HT-29 (cell line): ENCODE data around the gene OR10J4. TPM values are rescaled to one million over a fixed set of nuclear protein-coding genes. Genes with fewer than 3 reads are reported as not detected.
"Not testable (repeated sequence)": the region's sequence is repeated elsewhere in the genome, so short reads cannot be mapped to it uniquely, and the experiment has no call there.

Source experiments
- DNase-seq: peaks from one replicate; pipeline ENCODE4 v3.0.0-alpha.2; 2015; ENCODE audit warnings: low spot score
- total RNA-seq: library from RNA; depleted of rRNA; stranded (reverse); fragments of >200 nt; shearing (Covaris generic); gene quantifications from 2 replicates; pipeline ENCODE4 v1.2.3, GENCODE V29; 2014; rRNA removed

Gene OR10J4
- total RNA-seq: not detected in 2 replicates

DNA sequence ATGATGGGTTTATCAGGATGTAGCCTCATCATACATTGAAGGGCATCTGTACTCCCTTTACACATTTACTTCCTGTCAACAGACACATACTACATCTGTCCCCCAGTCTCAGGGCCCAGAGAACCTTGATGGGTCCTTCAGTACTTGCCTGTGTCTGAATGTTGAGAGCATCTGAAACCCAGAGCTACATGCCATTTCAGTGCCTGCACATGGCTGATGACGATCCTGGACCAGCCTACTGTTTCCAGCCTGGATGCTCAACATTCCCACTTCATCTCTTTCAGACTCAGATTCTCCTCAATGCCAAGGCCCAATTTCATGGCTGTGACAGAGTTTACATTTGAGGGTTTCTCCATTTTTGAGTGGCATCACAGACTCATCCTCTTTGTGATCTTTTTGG is at the start of gene OR10J4:
OR10J4 (plus strand) TSS at position 301 of the 400 bp plus-strand sequence.
- no peak for DNase-seq

DNA sequence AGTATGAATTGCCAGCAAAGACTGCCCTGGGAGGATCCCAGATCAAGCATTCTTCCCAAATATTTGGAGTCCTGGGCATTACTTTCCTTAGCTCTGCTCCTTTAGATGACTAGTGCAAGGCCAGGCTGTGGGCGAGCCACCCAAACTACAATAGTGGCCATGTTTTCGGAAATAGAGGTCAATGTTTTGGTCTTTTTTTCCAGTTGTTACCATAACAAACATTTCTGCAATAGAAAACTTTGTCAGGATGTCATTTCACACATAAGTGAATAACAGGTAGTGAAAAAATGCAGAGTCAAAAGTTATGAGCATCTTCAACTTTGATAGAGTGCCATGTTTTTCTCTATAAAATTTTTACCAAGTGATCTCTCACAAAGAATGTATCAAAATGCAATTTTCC is 25.2 kb upstream of the OR10J4 start:
- DNase-seq: no peak

DNA sequence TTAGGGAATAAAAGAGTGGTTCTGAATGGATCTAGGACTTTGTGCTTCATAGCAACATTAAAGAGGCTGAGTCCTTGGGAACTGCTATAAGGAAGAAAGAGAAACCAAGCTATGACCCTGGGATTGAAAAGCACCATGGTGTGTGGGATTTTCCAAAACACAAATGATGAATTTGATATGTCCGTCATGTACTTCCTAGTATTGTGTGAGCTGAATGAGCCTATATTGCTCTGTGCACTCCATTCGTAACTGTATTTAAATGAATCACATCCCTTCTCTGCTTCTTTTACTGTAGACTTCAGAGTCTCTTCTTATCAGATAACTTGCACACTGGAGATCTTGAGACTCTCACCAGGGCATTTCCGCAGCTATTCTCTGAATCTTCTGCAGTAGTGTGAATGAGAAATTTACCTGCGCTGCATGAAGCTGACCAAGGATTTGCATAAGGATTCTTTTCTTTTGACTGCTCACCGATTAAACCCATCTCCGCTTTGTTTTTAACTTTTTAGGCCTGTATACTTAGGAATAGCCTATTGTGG is 23.1 kb upstream of the OR10J4 start:
- no peak for DNase-seq

GRCh38 chr1:159421821-159422220 is 10.2 kb upstream of the OR10J4 start:
- no peak for DNase-seq

DNA sequence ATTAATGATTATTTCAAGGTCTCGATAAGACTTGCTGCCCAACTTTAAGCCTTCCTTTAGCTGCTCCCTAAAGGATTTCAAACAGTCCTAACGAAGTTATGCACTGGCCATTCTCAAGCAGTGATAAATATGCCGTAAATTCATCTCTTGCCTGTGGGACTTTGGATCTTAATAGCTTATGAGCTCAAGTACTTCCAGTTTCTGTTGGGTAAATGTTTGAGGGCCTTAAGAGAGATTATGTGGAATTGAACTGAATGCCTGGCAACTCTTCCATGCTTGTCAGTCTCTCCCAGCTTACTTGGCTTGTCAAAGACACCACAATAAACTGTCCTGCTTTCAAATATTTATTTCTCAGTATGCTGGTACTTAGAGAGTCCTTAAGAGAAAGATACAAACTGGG is 3.5 kb upstream of the OR10J4 start:
- DNase-seq: no peak

DNA sequence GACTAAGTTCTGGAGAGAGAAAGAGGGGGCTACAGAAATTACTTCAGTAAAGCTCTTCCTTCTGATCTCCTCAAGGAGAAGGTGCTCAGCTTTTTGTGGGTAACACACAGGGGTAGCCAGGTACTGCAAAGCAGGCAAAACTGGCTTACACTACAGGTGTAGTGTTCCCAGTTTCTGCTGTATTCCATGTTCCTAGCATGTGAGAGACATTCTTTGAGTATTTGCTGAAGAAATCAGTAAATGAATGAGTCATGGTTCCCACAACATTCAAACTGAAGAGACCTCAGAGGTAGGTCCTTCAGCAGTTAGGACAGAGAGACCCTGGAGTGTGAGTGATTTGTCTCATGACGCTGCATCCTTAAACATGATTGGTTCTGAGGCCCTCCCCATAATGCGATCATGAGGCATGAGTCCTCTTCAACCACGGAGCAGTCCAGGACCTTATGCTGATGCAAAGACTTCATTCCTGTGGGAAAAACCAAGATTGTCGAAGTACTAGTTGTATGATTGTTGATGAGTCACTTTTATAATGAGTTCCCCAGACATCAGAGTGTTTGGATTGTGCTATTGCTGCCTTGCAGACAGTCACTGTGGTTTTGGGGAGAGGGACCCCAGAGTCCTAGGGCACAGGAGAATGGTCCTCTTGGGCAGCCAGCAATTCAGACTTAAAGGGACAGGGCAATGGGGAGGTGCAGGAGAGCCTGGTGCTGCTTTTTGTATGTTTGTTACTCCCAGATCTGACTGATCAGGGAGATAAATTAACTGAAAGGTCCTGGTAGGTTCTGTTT is 2.7 kb upstream of the OR10J4 start:
- DNase-seq: no peak

DNA sequence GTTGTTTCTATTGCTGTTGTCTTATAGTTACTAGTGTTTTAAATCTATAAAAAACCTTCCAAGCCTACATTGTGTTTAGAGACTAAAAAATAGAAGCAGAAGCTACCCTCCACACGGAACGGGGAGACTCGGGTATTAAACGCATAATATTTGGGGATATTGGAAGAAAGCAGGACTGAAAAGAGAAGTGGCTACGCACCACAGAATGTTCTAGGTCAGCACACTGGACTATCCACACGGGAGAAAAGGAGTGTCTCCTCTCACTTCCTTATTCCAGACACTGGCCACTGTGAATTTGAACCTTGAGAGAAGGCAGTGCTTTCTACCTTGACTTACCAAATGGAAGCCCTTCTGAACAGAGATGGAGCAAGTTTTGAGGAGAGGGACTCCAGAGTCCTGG is 1.0 kb upstream of the OR10J4 start:
- DNase-seq: no peak

DNA sequence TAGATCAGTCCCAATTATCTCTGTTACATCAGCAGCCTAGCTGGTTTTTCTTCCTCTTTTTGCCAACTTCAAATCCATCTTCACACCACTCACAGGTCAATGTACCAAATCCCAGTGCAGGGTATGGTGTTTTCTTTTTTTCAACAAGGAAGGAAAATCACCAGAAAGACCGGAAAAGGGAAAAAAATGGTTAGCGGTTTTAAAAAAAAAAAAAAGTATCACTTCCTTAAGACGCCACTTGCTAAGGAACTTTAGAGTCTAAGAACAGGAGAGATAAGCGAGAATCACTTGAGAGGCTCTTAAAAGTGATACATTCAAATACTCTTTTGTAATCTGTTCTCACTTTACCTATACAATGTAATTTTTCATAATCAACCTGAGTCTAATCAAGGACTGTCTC is 4.5 kb downstream of the OR10J4 start:
- DNase-seq: no peak

GRCh38 chr1:159439422-159439821 is 7.4 kb downstream of the OR10J4 start, which contains the start of gene OR10J1:
OR10J1 (plus strand) TSS chr1:159439722; CDS start chr1:159439792, 70 bp downstream.
- DNase-seq: no peak

DNA sequence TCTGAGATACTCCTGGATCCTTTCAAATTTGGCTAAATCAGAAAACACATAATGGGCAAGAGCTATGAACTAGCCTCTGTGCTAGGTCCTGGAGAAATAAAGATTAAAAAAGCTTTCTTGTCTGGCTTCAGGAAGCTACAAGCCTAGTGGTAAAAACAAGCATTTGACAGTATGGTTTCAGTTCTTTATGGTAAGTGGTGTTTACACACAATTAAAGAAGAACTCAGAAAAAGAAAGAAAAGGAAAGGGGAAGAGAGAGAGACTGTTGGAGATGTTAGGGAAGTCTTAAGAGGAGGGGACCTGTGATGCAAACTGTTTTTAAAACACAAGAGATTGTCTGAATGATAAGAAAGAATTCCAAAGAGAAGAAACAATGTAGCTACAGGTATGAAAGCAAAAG is 9.4 kb downstream of the OR10J4 start:
- no peak for DNase-seq

DNA sequence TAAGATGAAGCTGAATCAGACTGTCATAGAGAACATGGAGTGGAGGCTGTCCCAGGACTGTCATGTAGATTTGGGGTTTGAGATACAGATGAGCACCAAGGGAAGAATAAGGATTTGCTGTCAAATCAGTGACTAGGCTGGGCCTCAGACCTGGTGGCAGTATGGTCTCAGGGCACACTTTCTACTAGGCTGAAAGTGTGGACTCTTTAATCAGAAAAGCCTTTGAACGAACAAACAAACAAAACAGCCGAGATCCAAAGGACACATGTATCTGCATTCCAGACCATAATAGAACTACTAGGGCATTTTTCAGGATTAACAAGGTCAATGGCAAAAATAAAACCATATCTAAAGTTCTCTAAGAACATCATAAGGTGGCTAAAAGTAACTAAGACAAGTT is 10.4 kb downstream of the OR10J4 start:
- DNase-seq: no peak

DNA sequence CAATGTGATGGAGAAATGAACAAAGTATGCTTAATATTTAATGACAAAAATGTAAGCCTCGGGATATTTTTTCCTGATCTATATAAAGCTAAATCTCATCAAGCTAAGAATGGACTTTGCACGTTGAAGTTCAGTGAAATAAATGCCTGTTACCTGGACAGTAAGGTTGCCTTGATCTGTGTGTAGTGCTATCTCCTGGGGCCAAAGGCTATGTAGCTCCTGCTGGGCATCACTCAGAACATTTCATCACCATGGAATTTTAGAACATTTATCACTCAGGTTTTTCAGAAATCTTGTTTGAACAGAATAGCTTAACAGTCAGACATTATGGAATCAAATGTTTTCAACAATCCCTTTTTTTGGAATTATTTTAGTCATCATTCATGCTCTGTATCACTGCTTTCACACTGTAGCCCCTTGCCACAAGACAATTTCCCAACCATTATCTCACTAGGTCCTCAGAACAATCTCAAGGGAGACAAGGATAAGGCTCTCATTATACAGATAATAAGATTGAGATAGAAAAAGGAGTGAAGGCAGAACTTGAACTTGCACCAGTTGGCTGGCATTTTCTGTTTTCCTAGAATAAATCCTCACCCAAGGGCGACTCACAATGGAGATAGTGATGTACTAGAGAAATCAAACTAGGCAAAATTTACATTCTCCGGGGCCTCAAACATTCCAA is 11.2 kb downstream of the OR10J4 start:
- no peak for DNase-seq

- no peak for DNase-seq
Measured at GRCh38 chr1:159444511-159444910, 12.5 kb downstream of the OR10J4 start.

- DNase-seq: no peak
Measured at GRCh38 chr1:159448181-159448580, 16.2 kb downstream of the OR10J4 start.

DNA sequence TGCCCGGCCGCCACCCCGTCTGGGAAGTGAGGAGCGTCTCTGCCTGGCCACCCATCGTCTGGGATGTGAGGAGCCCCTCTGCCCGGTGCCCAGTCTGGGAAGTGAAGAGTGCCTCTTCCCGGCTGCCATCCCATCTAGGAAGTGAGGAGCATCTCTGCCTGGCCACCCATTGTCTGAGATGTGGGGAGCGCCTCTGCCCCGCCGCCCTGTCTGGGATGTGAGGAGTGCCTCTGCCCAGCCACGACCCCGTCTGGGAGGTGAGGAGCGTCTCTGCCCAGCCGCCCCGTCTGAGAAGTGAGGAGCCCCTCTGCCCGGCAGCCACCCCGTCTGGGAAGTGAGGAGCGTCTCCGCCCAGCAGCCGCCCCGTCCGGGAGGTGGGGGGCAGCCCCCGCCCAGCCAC is 17.6 kb downstream of the OR10J4 start:
- not testable (repeated sequence) for DNase-seq

GRCh38 chr1:159459551-159459950 is 27.5 kb downstream of the OR10J4 start:
- DNase-seq: no peak

DNA sequence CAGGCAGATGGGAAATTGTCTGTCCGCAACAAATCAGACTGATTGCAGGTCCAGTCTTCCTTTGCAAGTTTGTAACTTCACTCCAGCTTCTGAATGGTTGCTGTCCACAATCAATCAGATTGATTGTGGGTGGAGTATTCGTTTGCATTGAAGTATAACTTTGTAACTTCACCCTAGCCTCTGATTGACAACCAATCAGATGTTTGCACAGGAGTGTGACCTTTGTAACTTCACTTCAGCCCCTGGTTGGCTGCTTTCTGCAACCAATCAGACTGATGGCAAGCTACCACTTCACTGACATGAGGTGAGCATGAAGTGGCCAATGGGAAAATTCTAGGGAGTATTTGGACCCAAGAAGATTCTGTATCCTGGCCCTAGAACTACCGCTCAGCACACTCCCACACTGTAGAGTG is 33.2 kb downstream of the OR10J4 start:
- no peak for DNase-seq

DNA sequence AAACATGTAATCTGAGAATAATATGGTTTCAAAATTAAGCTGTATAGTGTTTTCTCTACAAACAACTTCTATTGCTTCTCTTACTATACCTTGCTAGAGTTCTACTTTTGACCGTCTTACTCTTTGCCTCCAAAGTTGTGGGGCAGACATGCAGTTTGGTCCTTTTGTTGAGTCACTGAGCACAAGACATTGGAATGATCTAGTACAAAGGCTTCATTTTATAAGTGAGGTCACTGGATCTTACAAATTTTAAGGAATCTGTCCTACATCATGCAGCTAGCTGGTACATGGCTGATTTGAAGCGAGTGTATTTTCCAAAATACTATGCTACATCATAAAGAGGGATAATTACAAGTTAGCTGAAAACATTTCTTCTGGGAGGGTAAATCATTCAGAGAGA is 36.3 kb downstream of the OR10J4 start:
- DNase-seq: no peak

- DNase-seq: no peak
Measured at GRCh38 chr1:159469921-159470533, 38.0 kb downstream of the OR10J4 start.

DNA sequence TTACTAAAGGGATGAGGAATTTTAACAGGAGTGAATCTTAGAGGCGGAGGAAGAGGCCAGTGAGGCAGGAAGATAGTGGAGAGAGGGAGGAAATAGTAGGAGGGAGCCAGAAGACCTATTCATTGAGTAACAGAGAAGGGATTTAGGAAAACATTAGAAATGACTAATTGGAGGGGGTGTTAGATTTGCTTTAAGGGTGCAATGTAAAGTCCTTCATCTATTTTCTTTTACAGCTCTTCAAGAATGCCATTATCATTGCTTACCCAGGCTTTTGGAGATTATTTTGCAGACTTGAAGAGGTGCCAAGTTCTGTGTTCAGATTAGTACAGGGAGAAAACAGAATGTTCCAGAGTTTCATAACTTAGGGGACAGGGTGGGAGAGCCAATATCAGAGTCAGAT is 41.3 kb downstream of the OR10J4 start:
- DNase-seq: no peak

DNA sequence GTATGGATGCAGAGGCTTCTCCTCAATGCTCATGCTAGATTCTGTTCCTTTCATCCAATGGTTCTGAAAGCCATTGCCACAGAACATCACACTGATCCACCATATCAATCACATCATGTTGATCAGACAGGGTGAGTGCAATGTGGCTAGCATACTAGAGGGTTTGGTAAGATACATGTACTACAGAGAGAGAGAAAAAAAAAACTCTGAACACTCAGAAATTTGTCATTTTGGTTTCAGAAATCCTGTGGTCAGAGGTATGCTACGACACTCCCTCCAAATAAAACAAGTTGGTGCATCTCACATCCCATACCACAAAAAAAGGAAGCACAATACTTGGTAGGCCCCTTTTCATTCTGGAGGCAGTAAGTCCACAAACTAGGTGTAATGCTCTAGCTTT is 42.9 kb downstream of the OR10J4 start:
- no peak for DNase-seq
